ENCODE data around the gene SLC26A6.

SLC26A6 gene, protein sequence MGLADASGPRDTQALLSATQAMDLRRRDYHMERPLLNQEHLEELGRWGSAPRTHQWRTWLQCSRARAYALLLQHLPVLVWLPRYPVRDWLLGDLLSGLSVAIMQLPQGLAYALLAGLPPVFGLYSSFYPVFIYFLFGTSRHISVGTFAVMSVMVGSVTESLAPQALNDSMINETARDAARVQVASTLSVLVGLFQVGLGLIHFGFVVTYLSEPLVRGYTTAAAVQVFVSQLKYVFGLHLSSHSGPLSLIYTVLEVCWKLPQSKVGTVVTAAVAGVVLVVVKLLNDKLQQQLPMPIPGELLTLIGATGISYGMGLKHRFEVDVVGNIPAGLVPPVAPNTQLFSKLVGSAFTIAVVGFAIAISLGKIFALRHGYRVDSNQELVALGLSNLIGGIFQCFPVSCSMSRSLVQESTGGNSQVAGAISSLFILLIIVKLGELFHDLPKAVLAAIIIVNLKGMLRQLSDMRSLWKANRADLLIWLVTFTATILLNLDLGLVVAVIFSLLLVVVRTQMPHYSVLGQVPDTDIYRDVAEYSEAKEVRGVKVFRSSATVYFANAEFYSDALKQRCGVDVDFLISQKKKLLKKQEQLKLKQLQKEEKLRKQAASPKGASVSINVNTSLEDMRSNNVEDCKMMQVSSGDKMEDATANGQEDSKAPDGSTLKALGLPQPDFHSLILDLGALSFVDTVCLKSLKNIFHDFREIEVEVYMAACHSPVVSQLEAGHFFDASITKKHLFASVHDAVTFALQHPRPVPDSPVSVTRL

DNA sequence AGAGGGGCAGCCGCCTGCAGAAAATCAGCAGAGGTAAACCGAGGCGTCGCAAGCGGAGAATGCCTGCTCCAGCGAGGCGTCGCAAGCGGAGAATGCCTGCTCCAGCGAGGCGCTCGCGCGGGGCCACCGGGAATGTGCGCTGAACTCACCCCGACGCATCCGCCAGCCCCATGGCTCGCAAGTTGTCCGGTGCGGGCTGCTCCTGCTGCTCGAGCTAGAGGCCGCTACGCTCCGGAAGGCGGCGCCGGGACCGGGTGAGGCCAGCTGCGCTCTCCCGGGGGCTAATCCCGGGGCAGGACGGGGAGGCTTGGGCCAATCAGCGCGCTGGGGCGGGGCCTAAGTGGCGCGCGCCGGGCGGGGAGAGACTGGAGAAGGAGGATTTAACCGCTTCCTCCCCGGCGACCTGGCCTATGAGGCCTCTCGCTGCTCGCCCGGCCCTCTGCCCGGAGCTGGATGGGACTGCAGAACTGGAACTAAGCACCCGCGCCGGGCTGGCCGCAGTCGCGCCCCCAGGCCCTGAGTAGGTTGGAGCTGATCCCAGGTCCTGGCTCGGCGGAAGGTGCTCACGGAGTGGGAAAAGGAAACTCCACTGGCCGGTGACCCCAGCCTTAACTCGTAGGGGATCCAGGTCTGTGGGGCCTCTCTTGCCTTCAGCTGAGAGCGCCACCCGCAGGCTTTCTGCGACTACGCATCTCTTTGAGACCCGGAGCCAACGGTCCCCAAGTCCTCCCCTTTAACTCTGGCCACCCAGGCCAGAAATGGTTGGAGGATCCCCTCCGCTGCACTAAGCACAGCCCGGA lies at the start of gene SLC26A6:
TSS of gene SLC26A6 (minus strand) at position 240 of the 800 bp plus-strand sequence. CDS start at position 172, 68 bp downstream.
- DNase-seq: peak; percentile 96 to 98

DNA sequence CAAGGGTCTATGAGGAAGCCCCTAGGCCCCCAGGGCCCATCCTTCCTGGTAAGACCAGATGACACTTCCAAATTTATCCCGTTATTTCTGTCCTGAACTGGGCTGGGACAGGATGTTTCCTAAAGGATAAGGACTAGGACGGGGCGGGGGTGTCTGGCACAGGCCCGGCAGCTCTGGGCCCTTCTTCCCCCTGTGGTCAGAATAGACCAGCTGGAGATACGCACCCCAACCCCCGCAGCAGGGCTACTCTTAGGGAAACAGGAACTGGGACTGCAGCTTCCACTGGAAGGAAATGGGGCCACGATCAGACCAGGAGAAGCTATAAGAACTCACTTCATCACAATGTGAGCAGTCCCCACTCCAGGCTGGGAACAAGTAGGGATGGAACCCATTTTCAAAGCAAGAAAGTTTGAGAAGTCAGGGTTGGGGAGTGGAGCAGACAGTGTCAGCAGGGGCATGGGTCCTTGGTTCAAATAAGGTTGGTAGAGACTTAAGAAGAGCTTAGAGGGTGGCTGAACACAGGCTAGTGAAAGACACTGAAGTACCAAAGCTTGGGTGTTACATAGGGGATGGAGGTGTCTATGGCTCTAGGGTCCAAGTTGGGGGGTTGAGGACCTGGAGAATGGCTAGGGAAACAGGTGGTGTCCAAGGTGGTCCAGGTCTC lies 49.4 kb upstream of the SLC26A6 start:
- DNase-seq: peak; percentile 65 to 78

DNA sequence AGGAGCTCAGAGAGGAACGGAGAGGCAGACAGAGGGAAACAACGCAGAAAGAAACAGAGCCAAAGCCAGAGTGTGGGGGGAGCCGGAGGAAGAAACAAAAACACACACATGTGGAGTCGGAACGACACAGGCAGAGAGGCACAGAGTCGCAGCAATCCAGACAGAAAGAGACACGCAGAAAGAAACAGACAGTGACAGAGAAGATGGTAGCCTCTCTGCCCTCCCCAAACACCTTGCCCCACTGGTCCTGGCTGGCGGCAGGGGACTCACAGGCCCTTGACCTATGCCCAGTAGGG lies 48.7 kb upstream of the SLC26A6 start:
- DNase-seq: no peak

DNA sequence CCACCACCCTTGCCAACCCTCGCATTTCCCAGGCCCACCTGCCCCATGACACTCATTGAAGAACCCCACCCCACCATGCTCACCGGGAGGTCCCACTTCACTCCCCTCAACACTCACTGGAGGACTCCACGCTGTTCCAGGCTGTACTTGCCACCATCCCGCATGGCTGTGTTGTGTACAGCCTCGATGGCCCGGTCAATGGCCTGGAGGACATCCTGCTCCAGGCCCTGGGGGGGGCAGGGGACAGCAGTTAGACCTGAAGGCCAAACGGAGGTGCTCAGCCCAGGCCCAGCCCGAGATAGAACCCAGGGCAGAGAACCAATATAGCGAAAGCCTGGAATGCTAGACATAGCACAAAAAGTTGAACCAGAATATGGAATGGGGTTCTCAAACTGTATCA lies 47.5 kb upstream of the SLC26A6 start:
- DNase-seq: no peak

DNA sequence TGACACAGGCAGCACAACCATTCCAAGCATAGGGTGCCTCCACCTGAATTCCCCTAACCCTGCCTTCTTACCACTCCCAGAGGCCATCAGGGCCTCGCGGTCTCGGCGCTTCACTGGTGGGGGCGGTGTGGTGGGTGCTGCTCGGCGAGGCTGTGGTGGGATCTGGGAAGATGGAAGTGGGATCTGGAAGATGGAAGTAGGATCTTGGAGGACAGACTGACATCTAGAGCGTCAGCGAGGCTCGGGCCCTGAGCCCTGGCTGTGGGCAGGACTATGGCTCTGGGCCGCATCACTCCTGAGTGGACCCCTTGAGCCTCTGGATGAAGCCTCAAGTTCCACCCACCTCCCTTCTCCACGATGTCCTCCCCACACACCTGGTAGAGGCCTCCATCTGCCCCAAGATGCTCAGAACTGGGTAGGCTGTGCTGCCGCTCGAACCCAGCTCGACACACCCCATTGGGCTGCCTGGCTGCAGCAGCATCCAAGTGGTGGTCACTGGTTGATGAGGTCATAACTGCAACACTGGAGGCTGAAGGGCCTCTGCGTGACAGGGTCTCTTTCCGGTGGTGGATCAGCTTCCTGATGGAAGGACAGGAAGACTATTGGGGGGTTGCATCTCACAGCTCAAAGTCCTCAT lies 46.8 kb upstream of the SLC26A6 start:
- DNase-seq: no peak

DNA sequence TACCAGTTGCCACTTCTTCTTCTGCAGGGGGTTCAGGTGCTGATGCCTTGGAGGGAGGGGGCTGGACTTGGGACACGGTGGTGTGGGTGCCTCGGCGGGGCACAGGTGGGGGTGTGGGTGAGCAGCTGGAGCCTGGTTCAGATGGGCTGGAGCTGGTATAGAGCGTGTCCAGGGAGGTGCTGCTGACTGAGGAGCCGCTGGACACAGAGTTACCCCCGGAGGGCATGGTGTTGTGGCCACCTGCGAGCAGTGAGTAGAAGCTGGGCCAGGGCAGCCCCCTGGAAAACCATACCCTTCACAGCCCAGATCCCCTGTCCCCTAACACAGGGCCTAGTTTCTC lies 46.2 kb upstream of the SLC26A6 start:
- DNase-seq: no peak

DNA sequence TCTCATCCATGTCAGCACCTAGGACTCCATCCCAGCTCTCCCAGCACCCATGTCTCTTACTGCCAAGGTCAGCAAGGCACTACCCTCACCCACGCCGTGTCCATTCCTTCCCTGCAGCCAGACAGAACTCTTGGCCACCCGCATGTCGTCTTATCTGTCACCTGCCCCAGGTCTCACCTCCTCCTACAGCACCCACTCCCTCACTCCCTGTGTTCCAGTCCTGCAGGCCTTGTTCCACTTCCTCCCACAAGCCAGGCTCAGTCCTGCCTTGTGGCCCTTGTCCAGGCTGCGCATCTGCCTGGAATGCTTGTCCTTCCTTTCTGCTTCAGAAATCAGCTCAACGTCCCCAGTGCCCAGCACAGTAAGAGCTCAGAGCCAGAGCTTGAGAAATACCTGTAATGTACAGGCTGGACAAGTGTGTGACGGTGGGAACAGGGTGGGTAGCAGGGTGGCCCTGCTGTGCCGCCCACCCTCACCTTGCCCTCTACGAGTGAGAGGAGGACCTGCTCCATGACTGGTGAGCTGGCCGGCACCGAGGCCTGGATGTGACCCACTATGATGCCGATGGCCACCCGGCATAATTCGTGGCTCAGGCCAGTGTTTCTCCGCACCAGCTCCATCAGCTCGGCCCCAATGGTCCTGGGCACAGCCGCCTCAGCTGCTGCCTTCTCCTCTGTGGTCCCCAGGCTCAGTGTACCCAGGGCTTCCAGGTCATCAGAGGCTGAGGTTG lies 45.7 kb upstream of the SLC26A6 start:
- no peak for DNase-seq

DNA sequence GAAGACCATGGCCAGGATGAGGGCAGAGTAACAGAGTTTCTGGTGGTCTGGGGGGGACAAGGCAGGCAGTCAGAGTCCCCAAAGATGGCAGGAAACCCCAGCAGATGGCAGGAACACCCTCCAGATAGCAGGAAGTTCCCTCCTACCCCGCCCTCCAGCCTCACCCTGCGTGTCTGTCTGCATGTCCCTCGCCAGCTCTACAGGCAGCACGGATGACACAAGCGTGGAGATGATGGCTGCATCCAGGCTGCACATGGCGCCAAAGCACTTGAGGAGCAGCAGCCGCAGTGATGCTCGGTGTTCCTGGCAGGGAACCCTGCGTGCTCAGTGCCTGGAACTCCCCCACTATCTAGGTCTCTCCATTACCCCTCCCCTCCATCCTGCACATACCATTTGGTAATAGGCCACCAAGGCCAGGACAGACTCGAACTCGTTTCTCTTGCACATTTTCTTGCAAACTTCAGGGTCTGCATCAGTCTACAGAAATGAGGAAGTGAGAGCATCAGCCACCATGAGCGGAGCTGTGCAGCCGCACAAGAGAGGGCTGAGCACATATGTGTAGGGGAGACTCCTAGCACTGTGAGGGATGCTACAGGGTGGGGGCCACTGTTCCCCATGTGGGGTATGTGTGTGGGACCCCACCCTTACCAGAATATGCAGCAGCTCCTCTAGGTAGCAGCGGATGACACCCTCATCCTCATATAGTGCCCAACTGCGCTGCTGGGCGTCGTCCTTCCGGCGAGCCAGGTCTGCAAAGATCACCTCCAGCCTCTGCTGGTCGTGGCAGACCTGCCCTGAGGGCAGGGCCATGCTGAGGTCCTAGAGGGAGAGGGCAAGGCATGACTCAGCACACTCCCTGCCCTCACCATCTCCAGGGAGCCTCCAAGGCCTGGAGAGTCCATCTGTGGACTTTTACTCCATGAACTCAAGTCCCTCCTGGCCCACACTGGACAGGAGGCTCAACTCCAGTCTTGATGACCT lies 44.4 kb upstream of the SLC26A6 start:
- DNase-seq: no peak

DNA sequence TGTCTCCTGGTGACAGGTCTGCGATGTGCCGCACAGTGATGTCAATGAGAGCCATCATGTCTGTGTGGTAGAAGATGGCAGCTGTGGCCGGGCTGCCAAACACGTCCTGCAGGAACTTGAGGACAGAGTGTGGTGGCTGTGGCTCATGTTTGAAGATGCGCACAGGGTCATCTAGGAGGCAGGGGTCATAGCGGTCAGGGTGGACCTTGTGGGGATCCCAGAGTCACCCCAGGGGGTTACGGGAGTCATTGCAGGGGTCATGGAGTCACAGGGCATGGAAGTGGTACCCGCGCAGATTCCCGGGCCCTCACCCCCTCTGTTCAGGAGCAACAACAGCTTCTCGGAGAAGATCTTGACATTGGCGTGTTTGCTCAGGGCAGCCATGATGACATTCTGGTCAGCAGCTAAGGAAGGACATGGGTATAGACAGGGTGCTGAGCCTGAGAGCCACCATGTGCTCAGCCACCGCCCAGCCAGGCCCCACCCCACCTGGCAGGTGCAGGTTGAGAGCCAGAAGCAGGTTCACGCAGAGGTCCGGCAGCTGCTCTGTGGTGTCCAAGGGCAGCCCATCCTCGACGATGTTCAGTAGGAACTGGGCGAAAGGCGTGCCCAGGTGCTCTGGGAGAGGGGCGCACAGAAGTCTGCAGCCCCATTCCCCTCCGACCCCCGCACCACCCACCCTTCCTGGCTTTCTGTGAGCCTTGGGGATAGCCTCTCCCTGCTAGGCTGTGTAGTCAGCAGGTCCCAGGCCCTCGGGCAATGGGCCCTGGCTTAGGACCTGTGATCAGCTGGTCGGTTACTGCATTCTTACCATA lies 43.5 kb upstream of the SLC26A6 start:
- no peak for DNase-seq

DNA sequence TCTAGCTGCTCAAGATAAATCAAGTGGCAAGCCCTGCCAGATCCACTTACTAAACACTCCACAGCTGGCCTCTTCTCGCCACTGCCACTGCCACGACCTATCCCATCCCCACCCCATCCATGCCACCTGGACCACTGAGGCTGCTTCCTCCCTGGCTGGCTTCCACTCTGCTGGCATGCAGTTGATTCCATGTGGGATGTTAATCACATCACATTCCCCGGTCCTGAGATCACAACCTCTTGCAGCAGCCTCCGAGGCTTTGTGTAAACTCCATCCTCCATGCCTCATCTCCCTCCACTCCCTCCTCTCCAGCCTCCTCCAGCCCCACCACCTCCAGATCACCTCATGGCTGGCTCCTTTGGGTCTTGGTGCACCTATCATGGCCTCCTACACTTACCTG lies 42.8 kb upstream of the SLC26A6 start:
- no peak for DNase-seq

DNA sequence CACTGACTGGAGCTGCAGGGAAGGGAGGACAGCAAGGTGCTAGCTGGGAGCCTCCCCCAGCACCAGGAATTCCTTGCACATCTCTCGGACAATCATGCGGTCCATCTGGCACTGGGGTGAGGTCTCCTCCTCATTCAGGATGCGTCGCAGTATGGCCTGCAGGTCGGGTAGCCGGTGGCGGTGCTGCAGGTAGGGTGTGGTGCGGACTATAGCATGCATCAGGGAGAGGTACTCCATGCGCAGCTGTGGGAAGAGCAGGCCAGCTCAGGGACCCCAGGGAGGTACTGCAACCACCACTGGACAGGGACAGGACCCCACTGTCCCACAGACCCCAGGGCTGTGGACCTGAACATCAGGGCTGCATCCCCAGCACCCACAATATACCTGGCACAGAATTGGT lies 39.2 kb upstream of the SLC26A6 start:
- no peak for DNase-seq

DNA sequence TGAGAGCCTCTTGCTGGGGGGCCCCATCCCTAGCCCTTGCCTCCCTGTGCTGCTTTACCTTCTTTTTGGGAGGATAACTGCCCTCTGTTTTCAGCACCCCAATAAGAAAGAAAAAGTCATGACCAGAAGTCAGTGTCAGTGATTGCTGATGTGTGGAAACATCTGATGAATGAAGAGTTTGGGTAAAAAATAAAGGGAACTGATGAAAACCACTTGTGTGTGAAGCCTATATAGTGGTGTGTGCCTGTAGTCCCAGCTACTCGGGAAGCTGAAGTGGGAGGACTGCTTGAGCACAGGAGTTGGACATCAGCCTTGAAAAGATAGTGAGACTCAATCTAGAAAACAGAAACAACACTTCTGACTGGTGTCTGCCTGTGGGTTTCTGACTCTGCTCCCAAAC lies 37.3 kb upstream of the SLC26A6 start:
- DNase-seq: no peak

DNA sequence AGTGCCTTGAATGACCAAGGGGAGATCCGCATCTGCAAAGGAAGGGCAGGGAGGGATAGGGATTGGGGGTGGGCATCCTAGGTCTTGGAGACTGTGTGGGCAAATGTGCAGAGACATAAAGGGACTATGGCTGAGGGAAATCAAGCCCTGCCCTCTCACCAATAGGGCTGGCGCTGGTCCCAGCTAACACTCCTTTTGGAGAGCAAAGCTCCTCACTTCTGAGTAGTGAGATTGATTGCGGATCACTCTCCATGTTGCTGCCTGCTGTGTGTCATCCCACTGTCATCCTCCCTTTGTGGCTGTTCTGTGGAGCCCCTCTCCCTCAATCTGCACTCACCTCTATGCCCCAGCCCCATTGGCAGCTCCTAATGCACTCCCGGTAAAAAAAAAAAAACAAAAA lies 29.7 kb upstream of the SLC26A6 start:
- no peak for DNase-seq

DNA sequence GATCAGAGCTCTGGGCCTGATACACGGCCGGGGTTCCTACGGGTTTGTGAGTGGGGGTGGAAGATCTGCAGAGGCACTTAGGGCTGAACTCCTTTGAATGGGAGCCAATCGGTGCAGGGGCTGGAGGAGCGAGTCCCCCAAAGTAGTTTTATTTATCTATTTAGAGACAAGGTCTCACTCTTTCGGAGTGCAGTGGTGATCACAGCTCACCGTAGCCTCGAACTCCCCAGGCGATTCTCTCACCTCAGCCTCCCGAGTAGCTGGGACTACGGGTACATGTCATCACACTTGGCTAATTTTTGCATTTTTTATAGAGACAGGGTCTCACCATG lies 29.0 kb upstream of the SLC26A6 start:
- no peak for DNase-seq

DNA sequence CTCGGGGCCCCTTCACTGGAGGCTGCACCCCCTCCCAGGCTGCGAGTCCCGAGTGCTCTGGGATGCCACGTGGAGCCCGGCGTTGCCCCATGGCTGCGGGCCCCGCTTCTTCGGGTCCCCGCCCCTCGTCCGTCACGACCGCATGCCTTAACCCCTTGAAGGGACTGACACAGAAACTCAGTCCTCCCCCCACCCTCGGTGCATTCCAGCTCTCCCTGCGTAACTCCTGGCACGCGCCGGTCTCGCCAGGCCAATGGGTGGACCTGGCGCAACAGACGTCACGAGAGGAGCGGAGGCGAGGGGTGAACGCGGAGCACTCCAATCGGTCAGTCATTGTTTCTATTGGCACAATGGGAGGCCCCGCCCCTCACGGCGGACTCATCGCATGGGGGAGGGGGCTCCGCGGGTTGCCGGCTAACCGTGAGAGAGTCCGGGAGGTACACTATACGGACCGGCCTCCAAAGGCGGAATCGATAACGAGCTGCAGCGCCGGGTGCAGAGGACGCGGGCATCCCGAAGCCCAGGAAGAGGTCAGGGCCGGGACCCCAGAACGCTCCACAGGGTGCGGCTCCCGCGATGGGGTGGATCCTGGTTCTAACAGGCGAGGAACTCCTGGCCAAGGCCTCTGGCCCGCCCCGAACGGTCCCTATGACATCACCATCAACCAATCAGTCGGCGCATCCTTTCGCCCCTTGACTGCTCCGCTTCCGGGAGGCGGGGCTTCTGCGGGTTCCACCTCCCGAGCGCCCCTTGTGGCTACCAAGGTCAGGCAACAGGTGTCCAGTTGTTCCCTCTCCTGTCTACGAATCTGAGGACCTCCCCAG lies 28.4 kb upstream of the SLC26A6 start:
- no peak for DNase-seq

DNA sequence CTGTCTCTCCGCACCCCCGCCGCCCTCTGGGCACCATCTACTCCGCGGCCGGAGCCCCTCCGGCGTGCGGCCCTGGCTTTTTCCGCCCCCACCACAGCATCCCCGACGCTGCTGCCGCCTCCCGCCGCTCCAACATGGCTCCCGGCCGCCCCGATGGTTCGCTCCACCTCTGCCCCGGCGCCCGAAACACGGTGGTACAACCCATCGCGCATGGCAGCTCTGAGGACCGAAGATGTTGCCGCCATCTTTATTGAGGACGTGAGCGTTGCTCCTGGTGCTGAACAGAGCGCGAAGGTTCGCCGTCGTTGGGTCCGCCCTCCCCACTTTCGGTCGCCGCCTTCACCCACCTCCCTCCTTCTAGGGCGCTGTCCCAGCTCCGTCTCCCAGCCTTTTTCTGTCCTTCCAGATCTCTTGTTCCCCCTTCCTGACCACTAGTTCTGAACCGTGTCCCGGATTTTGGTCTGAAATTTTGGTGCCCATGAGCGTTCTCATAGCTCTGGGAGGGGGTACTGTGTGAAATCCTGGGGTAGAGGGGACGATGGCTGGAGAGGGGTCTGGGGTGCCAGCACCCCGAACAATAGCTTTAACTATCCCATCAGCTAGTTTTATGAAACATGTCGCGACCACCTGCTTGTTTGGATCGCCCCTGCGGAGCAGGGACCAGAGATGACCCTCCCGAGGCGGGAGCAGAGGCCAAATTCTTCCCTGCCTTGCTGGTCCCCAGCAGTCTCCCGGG lies 27.7 kb upstream of the SLC26A6 start, which contains the start of gene CELSR3:
TSS of gene CELSR3 (minus strand) at position 134 of the 736 bp plus-strand sequence. CDS start 252 bp downstream, outside the sequence.
- DNase-seq: no peak

DNA sequence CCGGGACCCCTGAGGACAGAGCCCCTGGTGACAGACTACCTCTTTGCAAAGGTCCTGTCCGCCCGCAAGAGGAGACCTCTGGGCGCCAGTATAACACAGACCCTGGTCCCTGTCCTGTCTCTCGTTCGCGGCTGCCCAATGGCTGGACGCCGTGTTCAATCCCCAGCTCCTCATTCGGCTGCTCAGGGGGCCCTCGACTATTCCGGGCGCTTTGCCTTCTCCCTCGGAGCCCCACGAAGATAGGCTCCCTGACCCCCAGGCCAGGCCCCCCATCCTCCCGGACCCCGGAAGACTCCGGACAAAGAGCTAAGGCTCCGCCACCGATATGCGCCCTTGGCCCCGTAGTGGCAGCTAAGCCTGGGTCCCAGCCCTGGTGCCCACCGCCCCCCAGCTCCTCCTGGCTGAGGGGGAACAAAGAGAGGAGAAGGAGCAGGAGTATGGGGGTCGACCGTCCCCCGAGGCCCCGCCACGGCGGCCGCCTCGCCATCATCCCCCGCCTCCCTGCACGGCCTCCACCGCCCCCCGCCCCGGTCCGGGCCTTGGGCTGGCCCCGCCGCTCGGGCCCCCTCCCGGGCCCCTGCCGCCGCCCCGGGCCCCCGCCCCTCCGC lies 27.0 kb upstream of the SLC26A6 start:
- no peak for DNase-seq

All from AML-193 (cell line).